Measurements from ENCODE around the gene RPS19. TPM values are rescaled to one million over a fixed set of nuclear protein-coding genes. Genes with fewer than 3 reads are reported as not detected.

Gene RPS19
- polyA plus RNA-seq, 1 donor from 2014 or later = 783 TPM

GRCh38 chr19:41864374-41864773, 4.3 kb downstream of the RPS19 start:
- TF ChIP-seq REST (IDR thresholded peaks at IDR 0.05; ENCODE audit: borderline replicate concordance) (no peak), POLR2AphosphoS5 (IDR thresholded peaks at IDR 0.05) (no peak), EZH2 (IDR thresholded peaks at IDR 0.05; ENCODE audit: borderline replicate concordance, insufficient read depth, low read length, poor library complexity, severe bottlenecking) (no peak), TAF1 (IDR thresholded peaks at IDR 0.05; ENCODE audit: low read depth) (no peak), RAD21 (conservative IDR thresholded peaks at IDR 0.05) (no peak), CTCF (IDR thresholded peaks at IDR 0.05; ENCODE audit: poor library complexity, severe bottlenecking) (no peak), EP300 (conservative IDR thresholded peaks at IDR 0.05; ENCODE audit: poor library complexity, severe bottlenecking) (no peak), MXI1 (conservative IDR thresholded peaks at IDR 0.05; ENCODE audit: poor library complexity, severe bottlenecking) (no peak), SMC3 (conservative IDR thresholded peaks at IDR 0.05; ENCODE audit: poor library complexity) (no peak)
- no peaks in the 10 kb centered on the region for H3F3A ChIP-seq (ENCODE audit: insufficient read depth, low read length, poor library complexity, severe bottlenecking)
- no peaks in the 10 kb centered on the region for H3K9me3 ChIP-seq (ENCODE audit: low read length)
- peaks cover 4% of the 10 kb centered on the region for H3K36me3 ChIP-seq (ENCODE audit: insufficient read depth, low read length)
- H2AFZ ChIP-seq (ENCODE audit: low read depth, low read length) = no peak overlapping the region
- H3K27me3 ChIP-seq (ENCODE audit: insufficient read depth, low read depth, low read length) = no peaks in the 10 kb centered on the region
- no peak overlapping the region for H3K4me3 ChIP-seq (ENCODE audit: low read length)
- H3K9ac ChIP-seq (ENCODE audit: low read length) = no peak overlapping the region
- no peaks in the 10 kb centered on the region for H3K9me2 ChIP-seq (ENCODE audit: insufficient read depth, low read length)
- H3K79me2 ChIP-seq (replicated peaks; ENCODE audit: insufficient read depth, low read length) = peaks cover 32% of the 10 kb centered on the region
- no peak overlapping the region for H3K4me2 ChIP-seq (ENCODE audit: low read length)
- H3K27ac ChIP-seq (ENCODE audit: low read length) = no peak overlapping the region
- no peaks in the 10 kb centered on the region for H4K20me1 ChIP-seq (ENCODE audit: insufficient read depth)

GRCh38 chr19:41866284-41866683, 6.2 kb downstream of the RPS19 start:
- Histone ChIP-seq H3K27ac (ENCODE audit: low read length) (no peak overlapping the region), H3K79me2 (replicated peaks; ENCODE audit: insufficient read depth, low read length) (peaks cover 21% of the 10 kb centered on the region), H3K9me2 (ENCODE audit: insufficient read depth, low read length) (no peaks in the 10 kb centered on the region), H3K4me2 (ENCODE audit: low read length) (no peak overlapping the region), H2AFZ (ENCODE audit: low read depth, low read length) (no peak overlapping the region), H3K4me3 (ENCODE audit: low read length) (no peak overlapping the region), H3F3A (ENCODE audit: insufficient read depth, low read length, poor library complexity, severe bottlenecking) (no peaks in the 10 kb centered on the region), H4K20me1 (ENCODE audit: insufficient read depth) (no peaks in the 10 kb centered on the region), H3K36me3 (ENCODE audit: insufficient read depth, low read length) (peaks cover 1% of the 10 kb centered on the region), H3K9me3 (ENCODE audit: low read length) (no peaks in the 10 kb centered on the region), H3K27me3 (ENCODE audit: insufficient read depth, low read depth, low read length) (no peaks in the 10 kb centered on the region), H3K9ac (ENCODE audit: low read length) (no peak overlapping the region)
- TF ChIP-seq TAF1 (IDR thresholded peaks at IDR 0.05; ENCODE audit: low read depth) = no peak
- TF ChIP-seq MXI1 (conservative IDR thresholded peaks at IDR 0.05; ENCODE audit: poor library complexity, severe bottlenecking) = no peak
- TF ChIP-seq SMC3 (conservative IDR thresholded peaks at IDR 0.05; ENCODE audit: poor library complexity) = no peak
- no peak for TF ChIP-seq EZH2 (IDR thresholded peaks at IDR 0.05; ENCODE audit: borderline replicate concordance, insufficient read depth, low read length, poor library complexity, severe bottlenecking)
- TF ChIP-seq CTCF (IDR thresholded peaks at IDR 0.05; ENCODE audit: poor library complexity, severe bottlenecking) = no peak
- no peak for TF ChIP-seq REST (IDR thresholded peaks at IDR 0.05; ENCODE audit: borderline replicate concordance)
